Epithelial cell of esophagus (primary cell): ENCODE measurements around the gene SRL.
A peak's percentile ranks its signal among the peaks of the same experiment; 100 is the strongest.

ENCODE experiments used
- DNase-seq: peaks from one replicate; pipeline ENCODE4 v3.0.0; 2010; ENCODE audit warnings: low read depth
- H3K4me3 ChIP-seq: 2 replicates; pipeline ENCODE4 v1.5.1; 2011; ENCODE audit warnings: mild to moderate bottlenecking, low read length, control low read depth
- TF ChIP-seq, protein P1 (sequence below): IDR thresholded peaks from 2 replicates; pipeline ENCODE4 v1.5.1; 2011; ENCODE audit warnings: low read depth, mild to moderate bottlenecking, low read length, control low read depth, inconsistent platforms; ENCODE audit not compliant: insufficient read depth; ENCODE audit errors: missing control alignments

SRL gene

DNA sequence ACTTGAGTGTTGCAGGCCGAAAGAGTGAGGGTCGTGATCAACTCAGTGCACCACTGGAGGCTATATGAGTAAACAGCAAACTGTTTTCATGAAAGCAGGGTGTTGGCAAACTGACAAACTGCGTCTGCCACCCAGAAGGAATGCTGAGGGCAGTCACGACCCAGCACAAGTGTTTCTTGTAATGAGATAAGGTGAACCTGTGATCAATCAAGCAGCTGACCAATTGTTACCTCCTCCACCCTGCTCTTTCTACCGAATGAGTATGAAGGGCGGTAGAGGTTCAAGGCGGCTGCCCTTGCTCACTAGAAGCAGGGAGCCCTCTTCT is 5.5 kb upstream of the SRL start:
- DNase-seq: no peak
- TF ChIP-seq, protein P1, sequence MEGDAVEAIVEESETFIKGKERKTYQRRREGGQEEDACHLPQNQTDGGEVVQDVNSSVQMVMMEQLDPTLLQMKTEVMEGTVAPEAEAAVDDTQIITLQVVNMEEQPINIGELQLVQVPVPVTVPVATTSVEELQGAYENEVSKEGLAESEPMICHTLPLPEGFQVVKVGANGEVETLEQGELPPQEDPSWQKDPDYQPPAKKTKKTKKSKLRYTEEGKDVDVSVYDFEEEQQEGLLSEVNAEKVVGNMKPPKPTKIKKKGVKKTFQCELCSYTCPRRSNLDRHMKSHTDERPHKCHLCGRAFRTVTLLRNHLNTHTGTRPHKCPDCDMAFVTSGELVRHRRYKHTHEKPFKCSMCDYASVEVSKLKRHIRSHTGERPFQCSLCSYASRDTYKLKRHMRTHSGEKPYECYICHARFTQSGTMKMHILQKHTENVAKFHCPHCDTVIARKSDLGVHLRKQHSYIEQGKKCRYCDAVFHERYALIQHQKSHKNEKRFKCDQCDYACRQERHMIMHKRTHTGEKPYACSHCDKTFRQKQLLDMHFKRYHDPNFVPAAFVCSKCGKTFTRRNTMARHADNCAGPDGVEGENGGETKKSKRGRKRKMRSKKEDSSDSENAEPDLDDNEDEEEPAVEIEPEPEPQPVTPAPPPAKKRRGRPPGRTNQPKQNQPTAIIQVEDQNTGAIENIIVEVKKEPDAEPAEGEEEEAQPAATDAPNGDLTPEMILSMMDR: no peak
- no peak overlapping the region for H3K4me3 ChIP-seq

DNA sequence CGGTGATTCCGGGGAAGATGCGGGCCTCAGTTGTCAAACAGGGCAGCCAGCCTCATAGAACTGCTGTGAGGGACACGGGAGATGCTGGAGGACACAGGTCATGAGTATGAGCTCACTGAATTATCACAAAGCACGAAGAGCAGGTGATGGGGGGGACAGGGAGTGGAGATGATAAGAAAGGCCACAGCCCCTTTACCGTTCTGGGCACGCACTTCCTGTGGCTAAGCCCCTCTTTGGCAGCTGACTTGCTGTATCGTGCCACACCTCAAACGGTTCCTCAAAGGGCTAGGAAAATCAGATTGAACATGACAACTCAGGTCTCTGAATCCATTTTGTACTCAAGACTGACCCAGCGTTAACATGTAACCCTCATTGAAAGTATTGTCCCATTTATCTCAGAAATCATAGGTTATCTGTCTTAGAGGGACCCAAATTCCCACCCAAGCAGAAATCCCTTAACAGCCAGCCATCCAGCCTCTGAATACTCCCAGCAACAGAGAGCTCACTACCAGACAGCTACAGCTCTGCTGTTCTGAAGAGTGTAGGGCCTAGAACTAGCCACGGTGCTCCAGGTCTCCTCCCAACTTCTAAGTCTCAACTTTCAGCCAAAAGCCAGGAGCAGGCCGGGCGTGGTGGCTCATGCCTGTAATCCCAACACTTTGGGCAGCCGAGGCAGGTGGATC is 5.0 kb upstream of the SRL start:
- no peak for DNase-seq
- no peak overlapping the region for H3K4me3 ChIP-seq
- TF ChIP-seq, protein P1: no peak

DNA sequence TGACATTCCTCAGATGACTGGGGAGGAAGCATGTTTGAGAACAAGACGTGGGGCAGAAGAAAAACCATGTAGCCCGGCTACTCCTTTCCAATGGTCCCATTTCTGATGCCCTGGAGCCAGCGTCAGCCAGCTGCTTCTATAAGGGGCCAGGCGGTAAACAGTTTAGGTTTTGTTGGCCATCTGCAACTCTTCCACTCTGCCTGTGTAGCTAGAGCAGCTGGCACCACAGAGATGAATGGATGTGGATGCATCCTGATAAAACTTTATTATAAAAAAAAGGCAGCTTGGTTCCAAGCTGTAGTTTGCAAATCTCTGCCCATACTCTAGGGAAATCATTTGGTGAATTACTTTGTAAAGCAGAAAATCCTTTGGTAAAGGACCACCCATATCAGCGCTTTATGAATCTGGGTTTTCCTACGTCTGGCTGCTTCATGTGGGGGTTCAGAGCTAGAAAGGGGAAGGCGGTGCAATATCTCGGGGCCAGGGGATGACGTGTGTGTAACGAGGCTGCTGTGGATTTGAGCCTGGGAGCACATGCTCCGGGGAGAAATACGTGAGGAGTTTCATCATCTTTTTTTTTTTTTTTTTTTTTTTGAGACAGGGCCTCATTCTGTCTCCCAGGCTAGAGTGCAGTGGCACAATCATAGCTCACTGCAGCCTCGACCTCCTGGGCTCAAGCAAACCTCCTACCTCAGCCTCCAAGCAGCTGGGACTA is 3.4 kb upstream of the SRL start:
- TF ChIP-seq, protein P1: no peak
- no peak for DNase-seq
- no peak overlapping the region for H3K4me3 ChIP-seq

DNA sequence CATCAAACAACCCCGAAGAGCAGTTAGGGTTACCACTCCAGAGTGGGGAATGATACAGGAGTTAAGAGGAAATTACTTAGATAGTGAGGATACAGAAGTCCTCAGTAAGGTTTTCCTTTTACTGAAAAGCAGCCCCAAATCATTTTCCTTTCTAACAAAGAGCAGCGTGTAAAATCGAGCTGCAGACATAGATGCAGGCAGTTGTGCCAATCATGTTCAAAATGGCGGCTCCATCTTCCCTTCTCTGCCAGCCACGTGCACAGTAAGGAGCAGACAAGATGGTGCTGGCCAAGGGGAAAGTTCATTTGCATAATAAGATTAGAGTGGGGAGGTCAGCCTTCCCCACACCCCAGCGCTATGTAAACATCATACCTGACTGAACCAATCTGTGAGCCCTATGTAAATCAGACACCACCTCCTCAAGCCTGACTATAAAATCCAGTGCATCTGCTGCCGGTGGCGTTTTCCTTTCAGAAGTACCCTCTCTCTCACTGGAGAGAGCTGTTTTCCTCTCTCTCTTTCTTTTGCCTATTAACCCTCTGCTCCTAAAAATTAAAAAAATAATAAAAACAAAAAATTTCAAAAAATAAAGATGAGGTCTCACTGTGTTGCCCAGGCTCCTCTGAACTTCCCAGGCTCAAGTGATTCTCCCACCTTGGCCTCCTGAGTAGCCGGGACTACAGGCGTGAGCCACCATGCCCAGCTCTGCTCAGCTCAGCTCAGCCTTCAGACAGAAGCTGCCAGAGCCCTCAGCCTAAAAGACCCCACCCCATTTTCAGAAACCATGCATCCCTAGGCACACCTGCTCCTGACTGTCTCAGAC is 2.6 kb upstream of the SRL start:
- H3K4me3 ChIP-seq: no peak overlapping the region
- TF ChIP-seq, protein P1: no peak
- DNase-seq: peak; percentile 30

DNA sequence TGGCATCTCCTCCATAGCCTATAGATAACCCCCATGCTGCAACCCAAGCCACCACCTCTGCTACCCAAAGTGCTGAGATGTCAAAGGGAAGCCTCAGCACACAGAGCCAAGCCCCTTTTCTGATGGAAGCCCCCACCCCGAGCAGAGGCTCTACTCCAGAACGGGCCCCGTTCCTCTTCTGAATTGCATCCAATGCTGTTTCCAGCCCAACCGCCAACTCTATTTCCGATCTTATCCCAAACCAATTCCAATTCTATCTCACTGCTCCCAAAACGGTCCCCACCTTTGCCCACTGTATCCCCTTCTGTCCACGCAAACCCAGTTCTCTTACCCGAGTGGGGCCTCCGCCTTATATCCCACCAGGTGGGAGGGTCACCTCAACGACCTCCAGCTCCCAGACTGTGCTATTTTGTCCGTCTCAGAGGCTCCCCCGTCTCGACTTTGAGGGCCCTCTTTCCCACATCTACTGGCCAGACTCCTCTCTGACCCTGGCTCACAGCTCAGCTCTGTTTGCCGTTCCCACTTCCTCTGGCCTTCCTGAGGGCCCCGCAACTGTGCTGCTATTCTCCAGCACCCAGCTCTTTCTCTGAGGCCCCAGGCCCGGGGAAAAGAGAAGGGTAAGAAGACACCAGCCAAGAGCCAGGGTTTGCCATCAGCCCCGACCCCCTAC is 487 bp downstream of the SRL start:
- H3K4me3 ChIP-seq: no peak overlapping the region
- TF ChIP-seq, protein P1: no peak
- DNase-seq: no peak

DNA sequence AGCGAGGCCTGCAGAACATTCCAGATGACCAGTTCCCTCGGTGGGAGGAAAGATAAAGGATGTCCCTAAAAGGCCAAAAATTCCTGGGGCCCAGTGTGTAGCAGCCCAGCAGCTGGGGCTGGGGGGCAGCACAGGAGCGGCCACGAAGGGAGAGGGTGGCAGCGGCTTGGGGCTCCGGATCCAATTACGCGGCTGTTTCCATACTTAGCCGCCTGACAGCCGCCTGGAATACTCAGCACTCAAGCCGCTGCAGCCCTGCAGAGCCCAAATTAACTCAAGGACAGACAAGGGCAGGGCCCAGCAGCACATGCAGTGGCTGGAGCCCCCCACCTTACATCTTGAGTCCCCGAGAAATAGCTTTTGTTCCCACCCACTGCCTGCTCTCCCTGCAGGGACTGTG is 1.3 kb downstream of the SRL start:
- TF ChIP-seq, protein P1: no peak
- DNase-seq: no peak
- H3K4me3 ChIP-seq: no peak overlapping the region
